HPDE6-E6E7 (cell line): ENCODE results near the gene TLR8.

Source experiments
- DNase-seq: peaks from one replicate; pipeline ENCODE4 v3.0.0; 2011; ENCODE audit warnings: missing footprints; ENCODE audit errors: extremely low spot score

TLR8 gene

GRCh38 chrX:12966151-12966550, 59.7 kb downstream of the TLR8 start:
- DNase-seq: no peak

- no peak for DNase-seq
These were observed 61.5 kb downstream of the TLR8 start for GRCh38 chrX:12967711-12968465.

- DNase-seq: no peak
These were observed 64.3 kb downstream of the TLR8 start for GRCh38 chrX:12970691-12971202.

- DNase-seq: no peak
These were observed 65.0 kb downstream of the TLR8 start for GRCh38 chrX:12971282-12972003.

- no peak for DNase-seq
These were observed 65.8 kb downstream of the TLR8 start for GRCh38 chrX:12972243-12972642.
